B cell (primary cell): ENCODE results near the gene CCDC177.

ENCODE experiments used
- EZH2 ChIP-seq: IDR thresholded peaks from 2 replicates; pipeline ENCODE4 v1.6.1; 2012; ENCODE audit warnings: borderline replicate concordance, low read depth, mild to moderate bottlenecking, moderate library complexity, low read length; ENCODE audit not compliant: insufficient read depth, poor library complexity, severe bottlenecking
- TF ChIP-seq, protein P1 (sequence below): fragments of 200-600 bp; IDR thresholded peaks from one replicate; pipeline ENCODE4 v1.8.0; 2022; ENCODE audit warnings: antibody characterized with exemption, mild to moderate bottlenecking

- TF ChIP-seq, protein P1, sequence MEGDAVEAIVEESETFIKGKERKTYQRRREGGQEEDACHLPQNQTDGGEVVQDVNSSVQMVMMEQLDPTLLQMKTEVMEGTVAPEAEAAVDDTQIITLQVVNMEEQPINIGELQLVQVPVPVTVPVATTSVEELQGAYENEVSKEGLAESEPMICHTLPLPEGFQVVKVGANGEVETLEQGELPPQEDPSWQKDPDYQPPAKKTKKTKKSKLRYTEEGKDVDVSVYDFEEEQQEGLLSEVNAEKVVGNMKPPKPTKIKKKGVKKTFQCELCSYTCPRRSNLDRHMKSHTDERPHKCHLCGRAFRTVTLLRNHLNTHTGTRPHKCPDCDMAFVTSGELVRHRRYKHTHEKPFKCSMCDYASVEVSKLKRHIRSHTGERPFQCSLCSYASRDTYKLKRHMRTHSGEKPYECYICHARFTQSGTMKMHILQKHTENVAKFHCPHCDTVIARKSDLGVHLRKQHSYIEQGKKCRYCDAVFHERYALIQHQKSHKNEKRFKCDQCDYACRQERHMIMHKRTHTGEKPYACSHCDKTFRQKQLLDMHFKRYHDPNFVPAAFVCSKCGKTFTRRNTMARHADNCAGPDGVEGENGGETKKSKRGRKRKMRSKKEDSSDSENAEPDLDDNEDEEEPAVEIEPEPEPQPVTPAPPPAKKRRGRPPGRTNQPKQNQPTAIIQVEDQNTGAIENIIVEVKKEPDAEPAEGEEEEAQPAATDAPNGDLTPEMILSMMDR: no peak
- TF ChIP-seq EZH2: no peak
Observed at GRCh38 chr14:69593018-69593677, 18.5 kb upstream of the CCDC177 start.
